Measurements from ENCODE around the gene CASQ1. TPM values are rescaled to one million over a fixed set of nuclear protein-coding genes. Genes with fewer than 3 reads are reported as not detected.

CASQ1 gene
- polyA plus RNA-seq, 1 donor: 1,211 TPM

DNA sequence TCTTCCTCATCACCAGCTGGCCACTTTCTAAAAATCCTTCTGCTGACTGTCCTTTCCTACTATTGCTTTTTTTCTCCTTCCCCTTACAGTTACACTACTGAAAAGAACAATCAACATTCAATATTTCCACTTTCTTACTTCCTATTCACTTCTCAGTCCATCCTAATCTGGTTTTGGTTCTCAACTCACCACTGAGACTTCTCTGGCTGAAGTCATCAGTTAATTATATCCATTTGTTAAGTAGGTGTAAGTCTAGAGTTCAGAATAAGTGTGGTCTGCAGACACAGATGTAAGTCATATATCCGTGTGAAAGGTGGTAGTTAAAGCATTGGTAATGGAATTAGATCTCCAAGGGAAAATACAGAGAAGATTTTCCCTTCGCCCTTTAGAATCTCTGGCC is 36.2 kb downstream of the CASQ1 start:
- DNase-seq (ENCODE audit: low read depth): no peak

DNA sequence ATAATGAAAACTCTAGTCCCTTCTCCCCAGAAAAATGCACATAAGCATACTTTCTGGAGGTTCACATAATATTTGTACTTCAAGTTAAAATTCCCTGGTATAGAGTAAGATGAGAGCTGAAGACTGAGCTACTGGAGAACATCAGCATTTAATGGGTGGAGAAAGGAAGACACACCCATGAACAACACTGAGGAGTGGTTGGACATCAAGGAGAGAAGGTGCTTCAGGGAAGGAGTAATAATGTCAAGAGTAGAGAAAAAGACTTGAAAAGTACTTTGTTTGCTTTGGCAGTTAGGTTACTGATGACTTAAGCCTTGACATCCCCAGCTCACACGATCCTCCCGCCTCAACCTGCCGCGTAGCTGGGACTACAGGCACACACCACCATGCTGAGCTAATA is 36.7 kb downstream of the CASQ1 start:
- no peak for DNase-seq (ENCODE audit: low read depth)

DNA sequence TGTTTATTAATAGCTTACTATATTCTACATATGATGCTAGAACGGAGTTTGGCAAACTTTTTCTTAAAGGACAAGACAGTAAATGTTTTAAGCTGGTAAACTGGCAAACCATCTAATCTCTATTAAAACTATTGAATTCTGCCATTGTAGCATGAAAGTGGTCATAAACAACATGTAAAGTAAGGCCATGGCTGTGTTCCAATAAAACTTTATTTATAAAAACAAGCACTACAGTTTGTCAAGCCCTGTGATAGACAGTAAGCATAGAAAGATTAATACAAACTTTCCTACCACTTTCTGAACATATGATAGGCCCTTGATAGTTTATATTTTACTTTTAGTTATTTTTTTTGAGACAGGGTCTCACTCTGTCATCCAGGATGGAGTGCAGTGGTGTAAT is 37.2 kb downstream of the CASQ1 start:
- no peak for DNase-seq (ENCODE audit: low read depth)

DNA sequence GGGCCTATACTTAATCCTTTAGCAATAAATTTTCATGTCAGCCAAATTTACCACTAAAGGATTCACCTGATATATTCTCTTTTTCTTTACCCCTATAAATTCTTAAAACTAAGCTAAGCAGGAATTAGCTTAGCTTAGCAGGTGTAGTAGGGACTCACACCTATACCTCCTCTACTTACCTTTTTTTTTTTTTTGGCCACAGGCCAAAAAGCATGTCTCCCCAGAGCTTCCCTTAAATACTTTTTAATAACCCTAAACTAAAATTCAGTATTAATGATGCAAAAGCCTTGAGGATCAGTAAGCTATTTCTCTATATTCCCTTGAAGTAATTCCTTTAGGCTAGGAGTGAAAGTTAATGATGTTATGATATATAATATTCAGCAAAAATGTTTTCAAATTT is 38.1 kb downstream of the CASQ1 start:
- DNase-seq (ENCODE audit: low read depth): no peak

DNA sequence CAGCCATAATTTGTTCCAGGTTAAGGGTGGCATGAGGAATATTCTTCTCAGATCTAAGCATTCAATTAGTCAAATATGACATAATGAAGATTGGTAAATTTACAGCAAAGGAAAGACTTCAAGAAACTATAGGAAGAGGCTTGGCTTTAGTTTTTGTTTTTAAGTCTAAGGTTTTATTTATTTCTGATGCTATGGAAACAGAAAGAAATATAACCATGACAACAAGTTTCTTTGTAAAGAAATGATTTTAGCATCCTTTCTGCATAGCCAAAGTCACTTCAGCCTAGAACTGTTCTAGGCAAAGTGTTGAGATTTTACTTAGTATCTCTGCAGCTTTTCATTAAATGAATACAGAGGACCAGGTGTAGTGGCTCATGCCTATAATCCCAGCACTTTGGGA is 42.5 kb downstream of the CASQ1 start:
- DNase-seq (ENCODE audit: low read depth): no peak

DNA sequence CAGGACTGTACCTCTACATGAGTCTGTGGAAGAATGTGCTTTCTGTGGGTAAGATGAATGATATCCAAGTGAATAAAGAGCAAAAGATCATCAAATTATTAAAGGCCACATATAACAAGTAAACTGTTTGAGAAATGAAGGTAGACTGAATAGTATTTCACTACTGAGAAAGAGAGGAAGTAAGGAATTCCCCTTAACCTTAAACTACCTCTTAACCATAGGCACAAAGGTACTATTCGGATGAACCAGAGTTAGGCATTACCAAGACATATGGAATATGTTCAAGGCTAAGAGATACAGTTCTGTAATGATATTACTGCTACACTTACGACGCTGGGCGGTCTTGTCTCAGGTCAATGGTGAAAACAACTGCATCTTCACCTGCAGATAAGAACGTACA is 46.4 kb downstream of the CASQ1 start:
- DNase-seq (ENCODE audit: low read depth): no peak

DNA sequence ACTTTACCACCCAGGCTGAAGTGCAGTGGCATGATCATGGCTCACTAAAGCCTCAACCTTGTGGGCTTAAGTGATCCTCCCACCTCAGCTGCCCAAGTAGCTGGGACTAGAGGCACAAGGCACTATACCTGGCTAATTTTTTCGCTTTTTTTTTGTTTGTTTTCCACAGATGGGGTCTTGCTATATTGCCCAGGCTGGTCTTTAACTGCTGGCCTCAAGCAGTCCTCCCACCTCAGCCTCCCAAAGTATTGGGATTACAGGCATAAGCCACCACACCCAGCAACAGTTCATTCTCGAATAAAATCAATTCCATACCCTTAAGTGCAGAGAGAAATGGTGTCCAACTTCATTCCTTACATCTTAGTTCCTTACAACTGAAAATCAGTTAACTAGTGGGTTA is 47.2 kb downstream of the CASQ1 start:
- DNase-seq (ENCODE audit: low read depth): no peak

DNA sequence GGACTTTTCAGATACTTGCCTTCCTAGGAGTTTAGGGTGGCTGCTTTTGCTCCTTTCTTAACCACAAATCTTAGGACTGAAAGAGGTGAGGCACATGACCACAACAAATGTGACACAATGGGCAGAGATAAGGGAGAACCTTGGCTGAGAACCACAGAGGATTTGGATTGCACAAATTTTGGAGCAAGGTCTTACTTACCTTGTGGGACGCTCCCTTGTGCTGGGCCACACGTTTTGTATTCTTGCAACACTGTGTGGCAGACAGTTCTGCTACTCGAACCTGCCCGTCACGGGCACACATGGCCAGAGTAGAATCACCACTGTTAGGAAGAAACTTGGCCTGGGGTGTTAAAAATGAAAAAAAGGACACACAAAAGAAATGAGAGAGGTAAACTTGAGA is 48.0 kb downstream of the CASQ1 start:
- DNase-seq (ENCODE audit: low read depth): no peak

DNA sequence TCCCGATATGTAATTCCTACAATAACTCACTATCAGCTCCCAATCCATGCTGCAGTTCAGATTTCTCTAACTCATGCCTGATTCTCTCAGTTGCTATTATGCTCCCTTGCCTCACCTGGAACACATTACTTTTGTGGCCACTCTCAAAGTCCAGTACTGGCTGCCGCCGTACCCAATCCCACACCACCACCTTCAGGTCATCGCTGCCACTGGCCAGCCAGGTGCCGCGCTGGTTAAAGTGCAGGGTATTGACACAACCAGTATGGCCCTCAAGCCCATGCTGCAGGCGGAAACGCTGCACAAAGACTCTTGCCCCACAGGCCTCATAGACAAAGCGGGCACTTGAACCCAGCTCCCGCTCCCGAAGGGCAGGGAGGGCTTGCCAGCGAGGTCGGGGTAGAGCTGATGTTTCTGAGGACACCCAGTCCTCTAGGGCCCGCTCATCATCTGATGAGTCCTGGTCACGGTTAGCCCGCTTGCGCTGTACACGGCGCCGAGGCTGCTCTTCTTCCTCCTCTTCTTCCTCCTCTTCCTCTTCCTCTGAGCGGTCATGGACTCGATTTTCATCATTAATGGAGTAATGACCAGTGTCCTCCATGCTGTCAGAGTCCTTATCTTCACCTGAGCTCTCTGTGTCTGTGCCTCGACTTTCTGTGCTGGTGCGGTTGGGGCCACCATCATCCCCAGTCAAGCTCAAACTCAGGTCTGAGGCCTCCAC is 49.4 kb downstream of the CASQ1 start:
- no peak for DNase-seq (ENCODE audit: low read depth)

DNA sequence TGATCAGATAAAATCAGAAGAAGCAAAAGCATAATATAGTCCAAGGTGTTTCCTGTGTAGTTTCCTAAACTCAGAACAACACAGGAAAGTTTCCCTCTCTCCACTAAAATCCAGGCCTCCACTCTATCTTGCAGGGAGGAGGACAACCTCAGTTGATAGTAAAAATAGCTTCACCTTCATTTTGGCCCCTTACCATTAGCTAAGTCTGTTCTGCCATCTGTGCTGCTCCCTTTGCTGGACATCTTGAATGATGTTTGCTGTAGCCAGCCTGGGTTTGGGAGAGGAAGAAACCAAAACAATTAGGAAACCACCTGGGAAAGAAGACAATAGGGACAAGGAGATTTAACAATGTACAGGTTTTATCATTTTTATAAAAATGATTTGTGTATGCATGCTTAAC is 53.4 kb downstream of the CASQ1 start:
- DNase-seq (ENCODE audit: low read depth): no peak

DNA sequence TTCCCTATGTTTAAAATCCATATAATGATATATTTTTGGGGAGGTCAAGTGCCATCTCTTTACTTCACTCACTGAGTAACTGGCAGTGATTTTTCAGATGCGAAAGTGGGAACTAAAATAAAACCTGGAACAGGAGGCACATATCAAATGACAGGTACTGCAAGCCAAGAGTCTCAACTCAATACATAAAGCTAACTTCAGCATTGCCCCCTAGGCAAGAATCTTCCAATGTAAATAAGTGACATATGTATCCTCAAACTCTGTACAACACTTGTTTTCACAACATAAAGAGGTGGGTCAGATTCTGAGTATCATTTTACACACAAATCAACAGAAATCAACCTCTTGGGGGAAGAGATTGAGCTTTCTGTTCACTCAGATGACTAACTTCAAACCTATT is 53.8 kb downstream of the CASQ1 start:
- DNase-seq (ENCODE audit: low read depth): no peak

DNA sequence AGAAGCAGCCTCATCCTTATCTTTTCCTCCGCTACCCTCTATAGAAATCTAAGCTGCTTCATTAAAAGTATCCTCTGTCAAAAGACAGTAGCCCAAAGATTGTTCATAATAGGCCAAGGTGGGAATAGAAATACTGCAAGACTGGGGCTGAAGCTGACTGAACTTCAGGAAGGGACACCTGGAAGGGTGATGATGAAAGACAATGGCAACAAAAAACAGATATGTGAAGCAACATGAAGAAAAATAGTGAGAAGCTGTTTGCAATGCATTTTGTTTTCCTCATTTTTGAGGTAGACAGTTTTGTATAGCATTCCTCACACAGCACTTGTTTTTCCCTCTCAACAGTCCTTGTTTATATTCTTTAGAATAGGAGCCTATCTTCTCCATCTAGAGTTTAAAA is 55.1 kb downstream of the CASQ1 start:
- no peak for DNase-seq (ENCODE audit: low read depth)

DNA sequence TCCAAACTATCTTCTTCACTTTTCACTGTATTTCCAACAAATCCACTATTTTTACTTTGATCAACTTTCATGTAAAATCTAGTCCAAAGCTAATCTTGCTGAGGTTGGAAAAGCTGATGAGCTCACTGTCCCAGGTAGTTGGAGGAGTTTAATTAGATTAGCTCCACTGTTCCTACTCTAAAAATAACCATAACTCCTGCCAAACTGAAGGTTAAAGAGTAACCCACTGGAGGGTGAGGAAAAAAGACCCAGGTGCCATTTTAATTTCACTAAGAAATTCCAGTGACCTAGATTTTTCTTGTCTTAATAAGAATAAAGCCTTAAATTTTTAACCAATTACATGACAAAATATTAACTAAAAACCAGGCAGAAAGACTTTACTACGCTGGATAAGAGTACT is 56.7 kb downstream of the CASQ1 start:
- no peak for DNase-seq (ENCODE audit: low read depth)

DNA sequence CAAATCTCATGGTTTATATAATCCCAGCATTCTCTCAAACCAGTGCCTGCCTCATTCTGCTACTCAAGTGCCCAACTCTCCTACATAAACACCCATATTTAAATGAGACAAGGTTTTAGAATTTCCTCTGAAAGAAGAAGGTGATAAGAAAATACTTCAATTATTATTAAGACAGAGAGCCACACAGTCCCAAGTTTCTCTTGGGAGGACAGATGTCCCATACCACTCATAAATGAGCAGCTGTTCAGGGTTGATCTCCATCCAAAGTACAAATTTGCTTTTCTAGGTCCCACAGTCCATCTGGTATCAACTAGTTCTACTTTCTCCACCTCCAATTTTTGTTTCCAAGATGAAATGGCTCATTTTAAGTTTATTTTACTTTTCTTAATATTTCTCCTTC is 60.6 kb downstream of the CASQ1 start:
- DNase-seq (ENCODE audit: low read depth): no peak

Other genes with a start within 250 kb of the CASQ1 start
- 0.28 TPM for gene IGSF9, start 245.0 kb upstream of the CASQ1 start, polyA plus RNA-seq (ENCODE audit: insufficient read length)
- gene SLAMF9, start 236.3 kb upstream of the CASQ1 start, polyA plus RNA-seq (ENCODE audit: insufficient read length): not detected
- 5.2 TPM for gene PIGM, start 158.6 kb upstream of the CASQ1 start, polyA plus RNA-seq (ENCODE audit: insufficient read length)
- 0.71 TPM for gene KCNJ10, start 120.4 kb upstream of the CASQ1 start, polyA plus RNA-seq (ENCODE audit: insufficient read length)
- 0.10 TPM for gene KCNJ9, start 109.0 kb upstream of the CASQ1 start, polyA plus RNA-seq (ENCODE audit: insufficient read length)
- 16.7 TPM for gene IGSF8, start 92.0 kb upstream of the CASQ1 start, polyA plus RNA-seq (ENCODE audit: insufficient read length)
- gene ATP1A2, start 74.8 kb upstream of the CASQ1 start, polyA plus RNA-seq (ENCODE audit: insufficient read length): 81.8 TPM
- gene ATP1A4, start 39.0 kb upstream of the CASQ1 start, polyA plus RNA-seq (ENCODE audit: insufficient read length): 2.8 TPM
- 115 TPM for gene PEA15, start 14.8 kb downstream of the CASQ1 start, polyA plus RNA-seq (ENCODE audit: insufficient read length)
- 110 TPM for gene DCAF8, start 72.0 kb downstream of the CASQ1 start, polyA plus RNA-seq (ENCODE audit: insufficient read length)
- 43.2 TPM for gene PEX19, start 94.6 kb downstream of the CASQ1 start, polyA plus RNA-seq (ENCODE audit: insufficient read length)
- 126 TPM for gene COPA, start 152.7 kb downstream of the CASQ1 start, polyA plus RNA-seq (ENCODE audit: insufficient read length)
- gene NCSTN, start 152.8 kb downstream of the CASQ1 start, polyA plus RNA-seq (ENCODE audit: insufficient read length): 95.4 TPM
- gene NHLH1, start 176.5 kb downstream of the CASQ1 start, polyA plus RNA-seq (ENCODE audit: insufficient read length): 0.59 TPM
- 8.6 TPM for gene VANGL2, start 210.0 kb downstream of the CASQ1 start, polyA plus RNA-seq (ENCODE audit: insufficient read length)

All from forelimb muscle (tissue), 1 donor.